NCI-H187 (cell line): ENCODE results near the gene TAP2.

Experiments
- DNase-seq, 2 experiments: peaks; one replicate each; lab custom pipeline; 2025; lab: John Stamatoyannopoulos, UW

Gene TAP2

DNA sequence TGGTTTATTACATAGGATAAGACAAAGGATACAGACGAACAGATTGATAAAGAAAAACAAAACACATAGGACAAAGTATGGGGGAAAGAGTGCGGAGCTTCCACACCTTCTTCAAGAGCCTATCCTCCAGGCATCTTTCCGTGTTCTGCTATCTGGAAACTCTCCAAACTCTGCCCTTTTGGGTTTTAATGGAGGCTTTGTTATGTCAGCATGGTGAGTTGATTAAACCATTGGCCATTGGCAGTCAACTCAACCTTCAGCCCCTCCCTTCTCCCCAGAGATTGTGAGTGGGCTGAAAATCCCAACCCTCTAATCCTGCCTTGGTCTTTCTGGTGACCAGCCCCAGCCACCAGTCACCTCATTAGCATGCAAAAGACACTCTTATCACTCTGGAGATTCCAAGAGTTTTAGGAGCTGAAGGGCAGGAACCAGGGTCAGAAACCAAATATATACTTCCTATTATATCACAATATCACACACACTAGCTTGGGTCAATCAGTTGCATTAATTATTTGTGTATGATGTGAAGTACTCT lies 45.6 kb downstream of the TAP2 start:
- no peak for DNase-seq

DNA sequence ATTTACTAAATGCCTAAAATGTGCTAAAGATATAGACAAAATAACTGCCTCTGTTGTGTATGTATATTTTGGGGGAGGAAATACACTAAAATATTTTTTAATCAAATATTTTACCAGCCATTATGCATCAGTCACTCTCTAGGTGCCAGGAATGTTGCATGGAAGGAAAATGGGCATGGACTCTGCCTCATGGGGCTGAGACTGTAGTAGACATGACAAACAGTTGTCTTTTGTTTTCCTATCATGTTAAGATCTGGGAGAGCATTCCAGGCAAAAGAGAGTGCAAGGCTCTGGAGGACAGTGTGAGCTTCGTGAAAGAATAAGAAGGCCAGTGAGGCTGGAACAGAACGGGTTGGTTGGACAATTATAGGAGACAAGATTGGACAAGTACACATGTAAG lies 48.2 kb downstream of the TAP2 start:
- no peak for DNase-seq
